ENCODE data around the gene ZNF526.

DNA sequence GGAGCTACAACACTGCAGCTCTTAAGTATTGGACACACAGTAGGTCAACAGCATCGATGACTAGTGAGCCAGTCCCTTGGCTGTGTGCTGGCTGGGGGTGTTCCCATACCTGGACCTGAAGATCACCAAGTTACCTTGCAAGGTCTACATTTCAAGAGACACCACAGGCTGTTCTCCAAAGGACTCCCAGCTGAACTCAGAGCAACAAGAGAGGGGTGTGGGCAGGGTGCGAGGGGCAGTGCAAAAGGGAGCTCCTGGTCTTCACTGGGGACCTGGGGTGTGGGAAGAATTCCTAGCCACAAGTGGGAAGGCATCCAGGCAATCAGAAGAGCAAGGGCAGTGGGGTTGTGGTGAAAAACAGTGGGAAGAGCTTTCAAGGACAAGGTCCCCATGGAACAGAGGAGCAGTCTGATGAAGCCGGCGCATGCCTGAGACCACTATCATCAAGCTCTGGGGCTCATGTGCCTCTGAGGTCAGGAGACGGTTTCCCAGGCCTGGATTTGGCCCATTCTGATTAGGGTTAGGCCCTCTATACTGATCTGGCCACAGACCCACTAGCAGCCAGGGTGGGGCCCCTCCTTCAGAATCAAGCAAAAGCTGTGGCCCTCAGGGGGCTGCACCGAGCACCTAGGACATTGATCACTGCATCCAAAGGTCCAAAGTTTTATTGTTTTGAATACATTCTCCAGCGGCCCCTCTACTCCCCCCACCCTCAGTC lies 27.0 kb downstream of the ZNF526 start:
- TF ChIP-seq, protein P1, sequence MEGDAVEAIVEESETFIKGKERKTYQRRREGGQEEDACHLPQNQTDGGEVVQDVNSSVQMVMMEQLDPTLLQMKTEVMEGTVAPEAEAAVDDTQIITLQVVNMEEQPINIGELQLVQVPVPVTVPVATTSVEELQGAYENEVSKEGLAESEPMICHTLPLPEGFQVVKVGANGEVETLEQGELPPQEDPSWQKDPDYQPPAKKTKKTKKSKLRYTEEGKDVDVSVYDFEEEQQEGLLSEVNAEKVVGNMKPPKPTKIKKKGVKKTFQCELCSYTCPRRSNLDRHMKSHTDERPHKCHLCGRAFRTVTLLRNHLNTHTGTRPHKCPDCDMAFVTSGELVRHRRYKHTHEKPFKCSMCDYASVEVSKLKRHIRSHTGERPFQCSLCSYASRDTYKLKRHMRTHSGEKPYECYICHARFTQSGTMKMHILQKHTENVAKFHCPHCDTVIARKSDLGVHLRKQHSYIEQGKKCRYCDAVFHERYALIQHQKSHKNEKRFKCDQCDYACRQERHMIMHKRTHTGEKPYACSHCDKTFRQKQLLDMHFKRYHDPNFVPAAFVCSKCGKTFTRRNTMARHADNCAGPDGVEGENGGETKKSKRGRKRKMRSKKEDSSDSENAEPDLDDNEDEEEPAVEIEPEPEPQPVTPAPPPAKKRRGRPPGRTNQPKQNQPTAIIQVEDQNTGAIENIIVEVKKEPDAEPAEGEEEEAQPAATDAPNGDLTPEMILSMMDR (IDR thresholded peaks at IDR 0.05) = no peak
- TF ChIP-seq POLR2A (IDR thresholded peaks at IDR 0.05) = peak in 1 of 2 donors; percentile 35

All from adrenal gland (tissue), 5 donors.